Measurements from ENCODE around the gene RFXANK.
"Not testable (repeated sequence)": the region's sequence is repeated elsewhere in the genome, so short reads cannot be mapped to it uniquely, and the experiment has no call there.

Gene RFXANK

DNA sequence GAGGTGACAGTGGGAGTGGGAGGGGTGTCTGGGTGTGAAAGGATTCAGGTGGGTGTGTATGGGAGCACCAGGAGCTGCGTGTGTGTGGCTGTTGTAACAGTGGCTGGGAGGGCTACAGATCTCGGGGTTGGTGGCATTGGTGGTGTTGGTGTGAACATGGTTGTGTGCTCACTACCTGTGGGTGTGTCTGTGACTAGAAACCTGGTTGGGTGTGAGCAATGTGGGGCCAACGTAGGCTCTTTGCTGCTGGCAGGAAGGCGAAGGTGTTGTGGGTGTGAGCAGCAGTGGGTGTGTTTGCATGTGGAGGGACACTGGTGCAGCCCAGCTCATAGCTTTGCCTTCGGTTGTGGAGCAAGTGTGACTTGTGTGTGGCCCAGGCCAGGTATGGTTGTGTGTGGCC, 14.9 kb downstream of the RFXANK start:
- DNase-seq (ENCODE audit: low spot score), result no peak

DNA sequence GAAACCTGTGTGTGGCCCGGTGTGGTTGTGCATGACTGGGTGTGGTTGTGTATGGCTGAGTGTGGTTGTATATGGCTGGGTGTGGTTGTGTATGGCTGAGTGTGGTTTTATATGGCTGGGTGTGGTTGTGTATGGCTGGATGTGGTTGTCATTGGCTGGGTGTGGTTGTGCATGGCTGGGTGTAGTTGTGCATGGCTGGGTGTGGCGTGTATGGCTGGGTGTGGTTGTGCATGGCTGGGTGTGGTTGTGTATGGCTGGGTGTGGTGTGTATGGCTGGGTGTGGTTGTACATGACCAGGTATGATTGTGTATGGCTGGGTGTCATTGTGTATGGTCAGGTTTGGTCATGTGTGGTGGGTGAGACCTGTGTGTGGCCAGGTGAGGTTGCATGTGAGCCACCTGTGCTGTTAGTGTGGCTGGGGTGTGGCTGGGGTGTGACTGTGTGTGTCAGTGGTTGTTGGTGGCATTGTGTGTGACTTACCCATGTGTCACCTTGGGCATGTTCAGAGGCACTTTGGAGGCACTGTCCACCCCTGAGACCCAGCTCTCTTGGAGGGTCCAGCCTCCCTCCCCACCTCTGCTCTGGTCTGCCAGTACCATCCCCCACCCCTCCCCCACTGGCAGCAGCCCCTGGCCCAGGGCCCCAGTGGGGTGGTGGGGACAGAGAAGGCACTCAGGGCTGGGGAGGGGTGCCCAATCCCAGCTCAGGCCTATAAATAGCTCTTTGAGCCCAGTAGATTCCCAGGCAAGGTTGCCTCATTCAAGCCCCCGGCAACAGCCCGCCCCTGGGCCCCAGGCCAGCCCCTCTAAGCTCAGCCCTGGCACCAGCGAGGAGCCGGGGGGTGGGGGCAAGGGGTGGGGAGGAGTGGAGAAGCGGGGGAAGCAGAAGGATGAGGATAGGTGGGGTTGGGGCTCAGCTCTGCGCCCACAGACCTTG, 15.8 kb downstream of the RFXANK start:
- DNase-seq (ENCODE audit: low spot score), result peak; percentile 58

- no peak for DNase-seq (ENCODE audit: low spot score)
Observed at GRCh38 chr19:19209372-19209771, 17.3 kb downstream of the RFXANK start.

DNA sequence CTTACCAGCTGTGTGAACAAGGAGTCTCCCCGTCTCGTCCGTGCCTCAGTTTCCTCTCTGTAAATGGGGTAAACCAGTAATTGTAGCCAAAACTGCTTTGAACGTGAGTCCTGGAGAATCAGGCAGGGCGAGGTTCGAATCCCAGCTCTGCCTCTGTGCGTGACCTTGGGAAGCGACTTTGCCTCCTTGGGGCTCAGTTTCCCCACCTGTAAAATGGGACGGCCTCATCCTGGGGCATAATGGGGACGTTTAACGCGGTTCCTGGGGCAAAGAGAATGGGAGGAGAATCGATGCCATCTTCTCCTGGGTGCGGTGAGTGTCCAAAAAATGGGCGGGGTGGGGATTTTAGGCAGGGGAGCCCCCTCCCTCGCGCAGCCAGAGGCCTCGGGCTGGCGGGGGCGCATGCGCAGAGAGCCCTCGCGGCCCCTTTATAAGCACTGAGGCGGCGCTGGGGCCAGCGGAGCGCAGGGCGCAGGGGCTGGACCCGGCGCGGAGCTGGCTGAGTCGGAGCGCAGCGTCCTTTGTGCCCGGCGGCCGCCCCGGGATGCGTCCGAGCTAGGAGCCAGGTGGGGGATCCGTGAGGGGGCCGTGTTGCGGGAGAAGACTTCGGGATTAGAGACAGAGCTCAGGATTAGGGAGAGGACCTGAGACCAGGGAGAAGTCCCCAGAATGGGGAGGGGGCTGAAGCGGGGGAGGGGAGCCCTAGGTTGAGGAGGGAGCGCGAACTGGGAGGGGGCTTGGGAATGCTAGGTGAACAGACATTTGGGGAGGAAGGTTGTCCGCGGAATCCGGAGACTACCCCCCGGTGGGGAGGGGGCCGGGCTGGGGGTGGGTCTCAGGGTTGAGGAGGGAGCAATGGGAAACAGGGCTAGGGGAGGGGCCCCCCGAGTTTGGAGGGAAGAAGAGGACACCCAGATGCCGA, 19.7 kb downstream of the RFXANK start, which contains the start of gene NCAN:
Gene NCAN, plus strand, starts transcription at position 460 of the 922 bp plus-strand sequence. CDS start 4,996 bp downstream, outside the sequence.
- no peak for DNase-seq (ENCODE audit: low spot score)

GRCh38 chr19:19212916-19213315, 20.9 kb downstream of the RFXANK start:
- DNase-seq (ENCODE audit: low spot score), result no peak

DNA sequence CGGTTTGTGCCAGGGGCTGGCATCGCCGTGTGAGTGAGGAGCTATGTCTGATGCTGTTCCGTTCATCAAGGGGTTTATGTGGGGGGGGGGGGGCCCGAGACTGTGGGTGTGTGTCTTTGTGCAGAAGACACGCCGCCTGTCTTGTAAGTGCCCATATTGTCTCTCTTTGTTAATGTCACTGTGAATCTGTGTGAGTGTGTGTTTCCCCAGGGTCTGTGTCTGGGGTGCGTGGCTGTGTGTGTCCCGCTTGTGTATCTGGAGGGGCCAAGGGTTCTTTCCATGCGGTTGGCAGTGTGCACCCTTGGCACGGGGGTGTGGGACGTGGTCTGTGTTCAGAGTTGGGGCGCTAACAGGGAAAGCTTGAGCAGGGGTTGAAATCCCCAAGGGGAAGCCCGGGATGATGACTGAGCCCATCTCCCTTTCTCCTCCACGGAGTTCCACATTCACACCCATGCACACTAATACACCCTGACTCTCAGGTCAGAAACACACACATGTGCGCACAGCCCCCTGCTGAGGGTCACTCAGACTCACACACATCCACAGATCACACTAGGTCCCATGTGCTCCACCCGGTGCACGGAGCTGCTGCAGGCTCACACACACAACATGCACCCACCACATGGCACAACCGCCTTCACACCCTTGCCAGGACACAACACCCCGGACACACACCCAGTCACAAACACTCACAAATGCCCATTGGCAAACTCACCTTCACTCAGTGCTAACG, 21.5 kb downstream of the RFXANK start:
- no peak for DNase-seq (ENCODE audit: low spot score)

DNA sequence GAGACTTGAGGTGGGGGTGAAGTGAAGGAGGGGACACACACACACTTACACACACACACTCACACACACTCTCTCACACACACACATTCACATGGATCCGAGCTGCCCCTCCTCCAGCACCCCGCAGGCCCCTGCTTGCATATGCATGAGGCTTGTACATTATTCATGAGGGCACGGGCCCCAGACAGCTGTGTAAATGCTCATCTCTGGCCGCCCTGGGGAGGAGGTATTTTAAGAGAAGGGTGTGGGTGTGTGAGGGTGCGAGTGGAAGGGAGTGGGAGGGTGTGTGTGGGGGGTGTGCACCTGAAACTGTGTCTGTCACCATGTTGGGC, 22.1 kb downstream of the RFXANK start:
- DNase-seq (ENCODE audit: low spot score), result peak; percentile 72

DNA sequence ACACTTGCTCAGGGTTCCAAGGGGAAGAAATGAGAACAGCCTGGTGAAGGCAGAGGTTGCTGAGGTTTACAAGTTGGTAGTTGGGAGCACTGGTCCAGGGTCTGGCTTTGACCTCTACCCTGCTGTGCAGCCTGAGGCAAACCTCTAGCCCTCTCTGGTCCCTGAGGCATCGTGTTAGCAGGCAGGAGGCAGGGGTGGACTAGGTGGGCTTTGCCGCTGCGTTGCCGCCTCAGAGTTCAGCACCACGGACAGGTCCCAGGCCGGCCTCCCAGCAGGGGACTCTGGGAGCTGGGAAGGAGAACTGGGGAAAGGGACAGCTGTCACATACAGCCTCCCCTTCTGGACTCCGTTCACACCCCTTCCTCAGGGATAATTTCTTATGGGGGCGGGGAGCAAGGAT, 22.8 kb downstream of the RFXANK start:
- DNase-seq (ENCODE audit: low spot score), result no peak

DNA sequence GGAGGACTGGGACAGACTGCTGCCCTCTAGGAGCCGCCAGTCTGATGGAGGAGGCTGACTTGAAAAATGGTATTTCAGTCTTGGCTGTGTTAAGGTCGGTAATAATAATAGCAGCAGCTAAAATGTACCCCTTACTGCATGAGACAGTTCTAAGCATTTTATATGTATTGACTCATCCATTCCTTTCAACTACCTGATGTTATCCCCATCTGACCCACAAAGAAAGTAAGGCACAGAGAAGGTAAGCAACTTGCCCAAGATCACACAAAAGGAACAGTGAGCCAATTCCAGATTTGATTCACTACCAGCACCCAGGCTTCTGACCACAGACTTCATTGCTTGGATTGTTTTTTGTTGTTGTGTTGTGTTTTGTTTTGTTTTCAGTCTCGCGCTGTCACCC, 23.7 kb downstream of the RFXANK start:
- DNase-seq (ENCODE audit: low spot score), result no peak

- DNase-seq (ENCODE audit: low spot score), result peak; percentile 59
Observed at GRCh38 chr19:19217099-19217498, 25.0 kb downstream of the RFXANK start.

DNA sequence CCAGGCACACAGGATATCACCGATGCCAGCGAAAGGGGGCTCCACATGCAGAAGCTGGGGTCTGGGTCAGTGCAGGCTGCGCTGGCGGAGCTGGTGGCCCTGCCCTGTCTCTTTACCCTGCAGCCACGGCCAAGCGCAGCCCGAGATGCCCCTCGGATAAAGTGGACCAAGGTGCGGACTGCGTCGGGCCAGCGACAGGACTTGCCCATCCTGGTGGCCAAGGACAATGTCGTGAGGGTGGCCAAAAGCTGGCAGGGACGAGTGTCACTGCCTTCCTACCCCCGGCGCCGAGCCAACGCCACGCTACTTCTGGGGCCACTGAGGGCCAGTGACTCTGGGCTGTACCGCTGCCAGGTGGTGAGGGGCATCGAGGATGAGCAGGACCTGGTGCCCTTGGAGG, 26.9 kb downstream of the RFXANK start:
- DNase-seq (ENCODE audit: low spot score), result no peak

GRCh38 chr19:19221000-19221399, 28.9 kb downstream of the RFXANK start:
- DNase-seq (ENCODE audit: low spot score), result not testable (repeated sequence)

- DNase-seq (ENCODE audit: low spot score), result no peak
Observed at GRCh38 chr19:19223060-19223459, 31.0 kb downstream of the RFXANK start.

DNA sequence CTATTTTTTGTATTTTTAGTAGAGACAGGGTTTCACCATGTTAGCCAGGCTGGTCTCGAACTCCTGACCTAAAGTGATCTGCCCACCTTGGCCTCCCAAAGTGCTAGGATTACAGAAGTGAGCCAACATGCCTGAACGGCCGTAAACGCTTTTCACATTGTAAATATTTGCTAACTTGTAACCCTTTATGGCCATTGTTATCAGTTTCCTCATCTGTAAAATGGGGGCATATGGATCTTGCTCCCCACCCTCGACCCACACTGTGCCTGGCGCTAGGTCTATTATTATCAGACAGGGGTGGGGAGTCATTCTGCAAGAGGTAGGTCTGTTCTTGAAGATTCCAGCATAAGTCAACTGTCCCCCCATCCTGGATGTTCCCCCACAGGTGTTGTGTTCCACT, 31.6 kb downstream of the RFXANK start:
- DNase-seq (ENCODE audit: low spot score), result no peak

GRCh38 chr19:19224150-19224851, 32.2 kb downstream of the RFXANK start:
- no peak for DNase-seq (ENCODE audit: low spot score)

DNA sequence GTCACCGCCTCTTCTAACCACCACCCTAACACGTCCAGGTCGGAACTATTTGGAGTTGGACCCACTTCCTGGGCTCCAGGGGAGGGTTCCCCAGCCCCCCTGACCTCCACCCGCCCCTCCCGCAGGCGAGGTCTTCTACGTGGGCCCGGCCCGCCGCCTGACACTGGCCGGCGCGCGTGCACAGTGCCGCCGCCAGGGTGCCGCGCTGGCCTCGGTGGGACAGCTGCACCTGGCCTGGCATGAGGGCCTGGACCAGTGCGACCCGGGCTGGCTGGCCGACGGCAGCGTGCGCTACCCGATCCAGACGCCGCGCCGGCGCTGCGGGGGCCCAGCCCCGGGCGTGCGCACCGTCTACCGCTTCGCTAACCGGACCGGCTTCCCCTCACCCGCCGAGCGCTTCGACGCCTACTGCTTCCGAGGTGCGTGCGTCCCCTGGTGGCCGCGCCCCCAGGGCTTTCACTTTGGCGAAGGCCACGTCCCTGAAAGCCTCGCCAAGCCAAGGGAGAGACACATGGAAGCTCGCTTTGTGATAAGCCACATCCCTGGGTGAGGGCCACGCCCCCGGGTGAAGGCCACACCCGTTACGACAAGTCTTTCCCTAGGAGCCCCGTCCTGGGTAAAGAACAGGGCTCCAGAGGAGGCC, 32.9 kb downstream of the RFXANK start:
- no peak for DNase-seq (ENCODE audit: low spot score)

GRCh38 chr19:19226204-19226603, 34.1 kb downstream of the RFXANK start:
- DNase-seq (ENCODE audit: low spot score), result no peak

GRCh38 chr19:19226663-19227062, 34.6 kb downstream of the RFXANK start:
- DNase-seq (ENCODE audit: low spot score), result no peak

GRCh38 chr19:19227217-19227616, 35.2 kb downstream of the RFXANK start:
- no peak for DNase-seq (ENCODE audit: low spot score)

DNA sequence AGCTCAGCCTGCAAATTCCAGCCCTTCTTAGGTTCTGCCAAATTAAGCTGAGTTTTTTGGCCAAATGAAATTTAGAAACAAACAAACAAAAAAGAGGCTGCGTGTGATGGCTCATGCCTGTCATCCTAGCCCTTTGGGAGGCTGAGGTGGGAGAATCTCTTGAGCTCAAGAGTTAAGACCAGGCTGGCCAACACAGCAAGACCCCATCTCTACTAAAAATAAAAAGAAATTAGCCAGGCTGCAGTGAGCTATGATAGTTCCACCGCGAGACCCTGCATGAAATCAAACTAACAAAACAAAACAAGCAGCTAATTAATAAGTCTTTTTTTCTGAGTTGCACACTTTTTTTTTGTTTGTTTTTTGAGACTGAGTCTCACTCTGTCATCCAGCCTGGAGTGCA, 37.6 kb downstream of the RFXANK start:
- DNase-seq (ENCODE audit: low spot score), result no peak

DNA sequence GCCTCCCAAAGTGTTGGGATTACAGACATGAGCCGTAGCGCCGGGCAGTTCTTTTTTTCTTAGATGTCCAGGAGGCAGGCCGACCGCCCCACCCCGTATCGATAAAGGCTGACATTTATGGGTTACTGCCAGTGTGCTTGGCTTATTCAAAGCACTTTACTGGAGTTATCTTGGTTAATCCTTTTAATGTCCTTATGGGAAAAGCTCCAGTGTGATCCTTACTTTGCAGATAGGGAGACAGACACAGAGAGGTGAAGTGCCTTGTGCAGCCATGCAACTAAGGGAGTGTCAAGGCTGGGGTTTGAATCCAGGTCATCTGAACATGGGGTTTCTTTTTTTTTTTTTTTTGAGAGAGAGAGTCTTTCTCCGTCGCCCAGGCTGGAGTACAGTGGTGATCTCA, 38.9 kb downstream of the RFXANK start:
- DNase-seq (ENCODE audit: low spot score), result no peak

Measured in putamen (tissue), 1 donor.